RWPE2 (cell line): Measurements from ENCODE around the gene PLAAT4.

Experiments used
- ATAC-seq: fragments of 200-7000 bp; cut with Tn5 transposase; 3 replicates; pipeline ENCODE4 v1.9.1; 2021; ENCODE audit warnings: low read depth
- DNase-seq: peaks from one replicate; pipeline ENCODE4 v3.0.0-alpha.2; 2020; ENCODE audit warnings: low spot score
- H3K27ac ChIP-seq: fragments of 450-650 bp; 2 replicates; pipeline ENCODE4 v1.5.1; 2017; ENCODE audit warnings: mild to moderate bottlenecking; ENCODE audit not compliant: poor library complexity, severe bottlenecking
- H3K27me3 ChIP-seq: fragments of 250-450 bp; sonication (Bioruptor Pico); 2 replicates; pipeline ENCODE4 v1.5.1; 2021; ENCODE audit warnings: mild to moderate bottlenecking, moderate library complexity; ENCODE audit not compliant: insufficient read depth, poor library complexity, severe bottlenecking
- H3K36me3 ChIP-seq: fragments of 250-450 bp; sonication (Bioruptor Pico); 2 replicates; pipeline ENCODE4 v1.5.1; 2020; ENCODE audit warnings: low read depth, mild to moderate bottlenecking, moderate library complexity
- H3K4me1 ChIP-seq: fragments of 250-450 bp; sonication (Bioruptor Pico); 2 replicates; pipeline ENCODE4 v1.5.1; 2021; ENCODE audit warnings: mild to moderate bottlenecking, moderate library complexity; ENCODE audit not compliant: insufficient read depth, poor library complexity, severe bottlenecking
- H3K4me3 ChIP-seq: fragments of 250-450 bp; sonication (Bioruptor Pico); 2 replicates; pipeline ENCODE4 v1.5.1; 2021; ENCODE audit warnings: mild to moderate bottlenecking, moderate library complexity; ENCODE audit not compliant: severe bottlenecking
- H3K9me3 ChIP-seq: fragments of 250-450 bp; sonication (Bioruptor Pico); 2 replicates; pipeline ENCODE4 v1.5.1; 2021; ENCODE audit warnings: mild to moderate bottlenecking, moderate library complexity; ENCODE audit not compliant: severe bottlenecking
- TF ChIP-seq, protein P1 (sequence below): fragments of 450-650 bp; IDR thresholded peaks from one replicate; pipeline ENCODE4 v1.5.1; 2017; ENCODE audit warnings: mild to moderate bottlenecking, moderate library complexity; ENCODE audit not compliant: poor library complexity, severe bottlenecking

Gene PLAAT4

DNA sequence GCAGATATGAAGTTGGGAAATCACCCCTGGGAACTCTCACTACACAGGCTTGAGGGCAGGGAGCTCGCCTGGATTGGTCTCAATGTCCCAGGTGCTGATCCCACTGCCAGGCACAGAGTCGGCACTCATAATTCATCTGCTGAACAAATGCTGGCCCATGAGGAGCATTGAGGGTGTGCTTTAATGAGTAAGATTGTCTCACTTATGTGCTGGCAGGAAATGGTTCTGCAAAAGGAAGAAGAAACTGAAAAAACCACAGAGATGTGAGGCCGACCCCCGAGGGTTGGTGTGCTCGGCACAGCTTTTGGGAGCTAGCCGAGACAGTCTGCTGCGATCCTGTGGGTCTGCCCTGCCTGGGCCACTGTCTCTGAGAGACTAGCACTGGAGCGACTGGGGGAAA lies 17.2 kb downstream of the PLAAT4 start:
- DNase-seq, result no peak
- H3K27ac ChIP-seq, result no peak overlapping the region
- no peaks in the 10 kb centered on the region for H3K27me3 ChIP-seq
- no peaks in the 10 kb centered on the region for H3K4me1 ChIP-seq
- no peaks in the 10 kb centered on the region for H3K36me3 ChIP-seq
- H3K4me3 ChIP-seq, result no peak overlapping the region
- no peaks in the 10 kb centered on the region for H3K9me3 ChIP-seq
- ATAC-seq, result no peak
- TF ChIP-seq, protein P1, sequence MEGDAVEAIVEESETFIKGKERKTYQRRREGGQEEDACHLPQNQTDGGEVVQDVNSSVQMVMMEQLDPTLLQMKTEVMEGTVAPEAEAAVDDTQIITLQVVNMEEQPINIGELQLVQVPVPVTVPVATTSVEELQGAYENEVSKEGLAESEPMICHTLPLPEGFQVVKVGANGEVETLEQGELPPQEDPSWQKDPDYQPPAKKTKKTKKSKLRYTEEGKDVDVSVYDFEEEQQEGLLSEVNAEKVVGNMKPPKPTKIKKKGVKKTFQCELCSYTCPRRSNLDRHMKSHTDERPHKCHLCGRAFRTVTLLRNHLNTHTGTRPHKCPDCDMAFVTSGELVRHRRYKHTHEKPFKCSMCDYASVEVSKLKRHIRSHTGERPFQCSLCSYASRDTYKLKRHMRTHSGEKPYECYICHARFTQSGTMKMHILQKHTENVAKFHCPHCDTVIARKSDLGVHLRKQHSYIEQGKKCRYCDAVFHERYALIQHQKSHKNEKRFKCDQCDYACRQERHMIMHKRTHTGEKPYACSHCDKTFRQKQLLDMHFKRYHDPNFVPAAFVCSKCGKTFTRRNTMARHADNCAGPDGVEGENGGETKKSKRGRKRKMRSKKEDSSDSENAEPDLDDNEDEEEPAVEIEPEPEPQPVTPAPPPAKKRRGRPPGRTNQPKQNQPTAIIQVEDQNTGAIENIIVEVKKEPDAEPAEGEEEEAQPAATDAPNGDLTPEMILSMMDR, result no peak

DNA sequence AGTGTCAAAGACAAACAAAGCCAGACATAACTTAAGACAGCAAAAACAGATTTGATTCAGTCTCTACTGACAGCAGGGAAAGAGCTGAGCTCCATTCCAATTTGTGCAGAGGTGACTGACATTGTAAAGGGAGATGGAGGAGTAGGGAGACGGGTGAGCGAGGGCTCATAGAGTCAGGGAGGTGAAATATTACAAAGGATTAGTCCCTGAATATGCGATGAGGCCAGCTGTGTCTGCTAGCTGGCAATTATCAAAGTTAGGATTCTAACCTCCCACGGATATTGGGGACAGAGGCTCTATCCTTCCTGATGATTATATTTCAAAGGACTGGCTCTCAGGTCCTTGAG lies 18.2 kb downstream of the PLAAT4 start:
- TF ChIP-seq, protein P1, result no peak

DNA sequence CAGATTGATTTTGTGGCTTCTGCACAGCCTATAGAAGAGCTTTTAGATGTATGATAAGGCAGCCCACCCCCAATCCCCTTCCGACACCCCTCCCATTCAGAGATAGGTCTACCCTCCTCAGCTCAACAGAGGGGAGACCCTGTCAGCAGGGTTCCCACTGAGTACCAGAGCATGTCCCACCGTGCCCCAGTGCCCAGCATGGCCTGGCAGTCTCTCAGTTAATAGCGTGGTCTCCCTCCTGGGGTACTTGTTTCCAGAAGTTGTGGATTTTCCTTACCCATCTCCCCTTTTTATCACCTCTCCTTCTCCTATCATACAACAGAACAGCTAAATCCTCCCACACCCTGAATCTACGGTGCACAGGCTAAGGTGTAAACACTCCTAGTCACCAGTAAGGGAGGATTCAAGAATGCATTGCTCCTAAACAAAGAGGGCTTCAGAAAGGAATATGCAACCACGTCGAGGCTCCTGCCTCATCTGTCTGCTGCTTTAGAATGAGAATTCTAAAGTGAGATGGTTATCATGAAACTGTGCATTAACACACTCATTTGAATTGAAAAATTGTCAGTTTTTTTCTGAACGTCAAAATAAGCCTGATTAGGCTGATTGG lies 19.9 kb downstream of the PLAAT4 start:
- DNase-seq, result no peak
- TF ChIP-seq, protein P1, result no peak
- no peak for ATAC-seq
- H3K36me3 ChIP-seq, result no peaks in the 10 kb centered on the region
- H3K27ac ChIP-seq, result no peak overlapping the region
- H3K9me3 ChIP-seq, result no peaks in the 10 kb centered on the region
- no peak overlapping the region for H3K4me3 ChIP-seq
- no peaks in the 10 kb centered on the region for H3K27me3 ChIP-seq
- H3K4me1 ChIP-seq, result peaks cover 10% of the 10 kb centered on the region

More for the DNA sequence above, 18.2 kb downstream of the PLAAT4 start:
- no peak for ATAC-seq
- Histone ChIP-seq H3K27me3 (no peaks in the 10 kb centered on the region), H3K4me1 (no peaks in the 10 kb centered on the region), H3K36me3 (no peaks in the 10 kb centered on the region), H3K4me3 (no peak overlapping the region), H3K9me3 (no peaks in the 10 kb centered on the region), H3K27ac (no peak overlapping the region)
- no peak for DNase-seq

DNA sequence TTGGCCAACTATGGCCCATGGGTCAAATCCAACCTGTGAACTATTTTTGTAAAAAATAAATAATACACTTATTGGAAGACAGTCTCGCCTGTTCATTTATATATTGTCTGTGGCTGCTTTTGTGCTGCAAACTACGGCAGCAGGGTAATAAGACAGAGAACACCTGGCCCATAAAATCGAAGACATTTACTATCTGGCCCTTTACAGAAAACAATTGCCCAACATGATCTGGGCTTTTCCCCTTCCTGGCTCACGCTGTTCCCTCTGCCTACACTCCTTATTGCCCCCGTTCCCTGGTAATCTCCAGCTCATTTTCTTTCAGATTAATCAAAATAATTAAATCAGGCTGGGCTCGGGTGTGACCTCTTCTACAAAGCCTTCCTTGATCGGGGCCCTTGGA lies 21.0 kb downstream of the PLAAT4 start:
- Histone ChIP-seq H3K9me3 (no peaks in the 10 kb centered on the region), H3K27ac (no peak overlapping the region), H3K4me3 (no peak overlapping the region), H3K4me1 (peaks cover 10% of the 10 kb centered on the region), H3K27me3 (no peaks in the 10 kb centered on the region), H3K36me3 (no peaks in the 10 kb centered on the region)
- ATAC-seq, result no peak
- TF ChIP-seq, protein P1, result no peak
- DNase-seq, result no peak

DNA sequence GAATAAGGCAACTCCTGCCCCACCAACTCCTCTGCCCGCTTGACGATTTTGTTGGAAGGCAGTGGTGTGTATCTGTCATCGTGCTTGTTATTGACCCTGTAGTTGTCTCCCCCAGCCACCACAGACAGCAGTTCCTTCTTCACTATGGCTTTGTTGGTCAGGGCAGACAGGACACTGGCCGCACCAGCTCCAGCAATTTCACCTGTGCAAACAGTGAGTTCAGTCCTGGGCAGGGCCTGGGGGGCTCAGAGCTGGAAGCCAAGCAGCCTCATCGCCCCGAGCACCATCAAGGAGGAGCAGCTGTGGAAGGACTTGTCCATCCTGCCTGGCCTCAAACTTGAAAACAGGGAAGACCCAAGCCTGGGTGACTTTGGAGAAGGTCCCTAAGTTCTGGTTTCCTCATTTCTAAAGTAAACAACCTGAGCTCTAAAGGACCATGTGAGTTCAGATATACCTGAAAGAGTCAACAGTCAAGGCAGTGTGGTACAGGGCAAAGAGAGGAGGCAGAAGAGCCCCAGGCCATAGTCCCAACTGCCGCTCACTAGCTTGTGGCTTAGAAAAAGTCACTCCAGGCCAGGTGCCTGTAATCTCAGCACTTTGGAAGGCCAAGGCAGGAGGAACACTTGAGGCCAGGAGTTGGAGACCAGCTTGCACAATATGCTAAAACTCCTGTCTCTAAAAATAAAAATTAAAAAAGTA lies 22.0 kb downstream of the PLAAT4 start:
- Histone ChIP-seq H3K9me3 (no peaks in the 10 kb centered on the region), H3K4me1 (peaks cover 10% of the 10 kb centered on the region), H3K27me3 (no peaks in the 10 kb centered on the region), H3K36me3 (no peaks in the 10 kb centered on the region), H3K4me3 (no peak overlapping the region), H3K27ac (no peak overlapping the region)
- TF ChIP-seq, protein P1, result no peak
- ATAC-seq, result no peak
- no peak for DNase-seq
